ENCODE measurements around the gene C6orf163. TPM values are rescaled to one million over a fixed set of nuclear protein-coding genes. Genes with fewer than 3 reads are reported as not detected.

The C6orf163 gene
- total and polyA plus RNA-seq, 2 of the 4 experiments (the other 2 are of a cell fraction): 0.55 to 0.90 TPM

DNA sequence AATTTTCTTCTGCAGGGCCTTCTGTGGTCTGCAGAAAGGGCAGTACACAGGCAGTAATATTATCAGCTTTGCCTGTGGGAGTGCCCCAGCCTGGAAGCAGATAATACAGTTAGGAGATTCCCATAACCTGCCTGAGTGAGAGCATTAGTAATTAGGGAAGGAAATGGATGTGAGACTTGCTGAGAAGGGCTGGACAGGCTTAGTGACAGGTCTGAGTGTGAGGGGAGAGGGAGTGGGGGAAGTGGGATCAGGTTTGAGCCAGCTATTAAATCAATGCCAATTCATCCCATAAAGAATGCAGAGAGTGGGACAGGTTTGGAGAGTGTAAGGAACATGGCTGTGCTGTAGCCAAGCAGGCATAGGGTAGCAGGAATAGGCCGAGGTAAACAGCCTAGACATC, 53.0 kb downstream of the C6orf163 start:
- H3K9ac ChIP-seq (ENCODE audit: low read depth, low read length): no peak overlapping the region
- no peak overlapping the region for H3K4me3 ChIP-seq (ENCODE audit: insufficient read depth, low read depth, low read length)
- H3K18ac ChIP-seq (ENCODE audit: low read depth, low read length): no peak overlapping the region
- ChIA-PET POLR2A (ENCODE audit: unreplicated experiment) (no interaction called here), CTCF (no interaction called here)
- no peak overlapping the region for H2BK15ac ChIP-seq (ENCODE audit: low read depth, low read length)
- intact Hi-C loops (cut with micrococcal nuclease): loop anchor here (10.0 kb wide), 2 partner anchors 1097 to 1387 kb away; no protein-coding TSS in a partner anchor
- TF ChIP-seq CEBPB (IDR thresholded peaks at IDR 0.05; ENCODE audit: low read depth, low read length): no peak
- no peak for TF ChIP-seq MAFK (IDR thresholded peaks at IDR 0.05; ENCODE audit: low read depth, low read length)
- TF ChIP-seq POLR2A (IDR thresholded peaks at IDR 0.05; ENCODE audit: low read depth, low read length): no peak
- TF ChIP-seq, protein P1, sequence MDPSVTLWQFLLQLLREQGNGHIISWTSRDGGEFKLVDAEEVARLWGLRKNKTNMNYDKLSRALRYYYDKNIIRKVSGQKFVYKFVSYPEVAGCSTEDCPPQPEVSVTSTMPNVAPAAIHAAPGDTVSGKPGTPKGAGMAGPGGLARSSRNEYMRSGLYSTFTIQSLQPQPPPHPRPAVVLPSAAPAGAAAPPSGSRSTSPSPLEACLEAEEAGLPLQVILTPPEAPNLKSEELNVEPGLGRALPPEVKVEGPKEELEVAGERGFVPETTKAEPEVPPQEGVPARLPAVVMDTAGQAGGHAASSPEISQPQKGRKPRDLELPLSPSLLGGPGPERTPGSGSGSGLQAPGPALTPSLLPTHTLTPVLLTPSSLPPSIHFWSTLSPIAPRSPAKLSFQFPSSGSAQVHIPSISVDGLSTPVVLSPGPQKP (IDR thresholded peaks at IDR 0.05; ENCODE audit: borderline replicate concordance, low read depth, low read length): no peak
- H2AK5ac ChIP-seq (ENCODE audit: low read depth, low read length): no peak overlapping the region
- no peak overlapping the region for H3K56ac ChIP-seq (ENCODE audit: extremely low read depth, insufficient read depth, low read length)
- H3K4me1 ChIP-seq (ENCODE audit: control insufficient read depth, insufficient read depth, low read length): no peaks in the 10 kb centered on the region
- H3K9me1 ChIP-seq (ENCODE audit: insufficient read depth, low read length): no peaks in the 10 kb centered on the region
- H2BK20ac ChIP-seq (ENCODE audit: low read depth, low read length): no peak overlapping the region
- ATAC-seq (ENCODE audit: low read depth) (no peak), DNase-seq (no peak)
- dilution Hi-C loops (cut with HindIII; ENCODE audit: low sequenced_read_pairs, unreplicated experiment): no loop called here
- H4K5ac ChIP-seq (ENCODE audit: low read depth, low read length): no peak overlapping the region
- no peak overlapping the region for H2BK120ac ChIP-seq (ENCODE audit: low read depth, low read length)
- no peak overlapping the region for H2AK9ac ChIP-seq (replicated peaks; ENCODE audit: low read depth, low read length, poor library complexity)
- no peaks in the 10 kb centered on the region for H4K20me1 ChIP-seq (ENCODE audit: insufficient read depth, low read length)
- no peak overlapping the region for H4K91ac ChIP-seq (ENCODE audit: insufficient read depth, low read depth, low read length)
- in situ Hi-C loops (cut with MboI; ENCODE audit: low sequenced_read_pairs): no loop called here
- H3K79me1 ChIP-seq (ENCODE audit: low read depth in 1 of 2, low read length in 2 of 2): no peaks in the 10 kb centered on the region
- no peak overlapping the region for H4K8ac ChIP-seq (ENCODE audit: low read depth in 2 of 2, low read length in 2 of 2)
- H3K23ac ChIP-seq (ENCODE audit: low read depth, low read length): no peak overlapping the region
- H3K4me2 ChIP-seq (ENCODE audit: low read depth, low read length): no peak overlapping the region
- H3K14ac ChIP-seq (replicated peaks; ENCODE audit: low read depth, low read length): no peak overlapping the region
- H3K9me3 ChIP-seq (ENCODE audit: control insufficient read depth, insufficient read depth, low read length): no peaks in the 10 kb centered on the region
- no peak overlapping the region for H3K4ac ChIP-seq (ENCODE audit: low read depth, low read length)
- no peaks in the 10 kb centered on the region for H3K36me3 ChIP-seq (ENCODE audit: control insufficient read depth, insufficient read depth, low read length)
- H2BK5ac ChIP-seq (ENCODE audit: low read depth, low read length, poor library complexity, severe bottlenecking): no peak overlapping the region
- no peaks in the 10 kb centered on the region for H3K27me3 ChIP-seq (ENCODE audit: control insufficient read depth, insufficient read depth, low read length)
- WGBS, 2 experiments (ENCODE audit: extremely low coverage in 2 of 2, insufficient read length in 1 of 2): no CpG with 5 or more reads among the region's 1 CpG
- H3K27ac ChIP-seq (ENCODE audit: insufficient read depth, low read length): no peak overlapping the region
- no peak overlapping the region for H2AFZ ChIP-seq (replicated peaks; ENCODE audit: low read length, poor library complexity)
- BruUV-seq (replicated peaks): no TSS peak

Data from IMR-90 (cell line).